NCI-H2081 (cell line): ENCODE measurements around the gene KRTAP19-5.

Source experiments
- DNase-seq, 2 experiments: peaks; one replicate each; lab custom pipeline; 2025; lab: John Stamatoyannopoulos, UW

The KRTAP19-5 gene

GRCh38 chr21:30502041-30502440 lies at the start of gene KRTAP19-5:
TSS of gene KRTAP19-5 (minus strand) at chr21:30502141. CDS start at chr21:30502090, 51 bp downstream.
- no peak for DNase-seq

DNA sequence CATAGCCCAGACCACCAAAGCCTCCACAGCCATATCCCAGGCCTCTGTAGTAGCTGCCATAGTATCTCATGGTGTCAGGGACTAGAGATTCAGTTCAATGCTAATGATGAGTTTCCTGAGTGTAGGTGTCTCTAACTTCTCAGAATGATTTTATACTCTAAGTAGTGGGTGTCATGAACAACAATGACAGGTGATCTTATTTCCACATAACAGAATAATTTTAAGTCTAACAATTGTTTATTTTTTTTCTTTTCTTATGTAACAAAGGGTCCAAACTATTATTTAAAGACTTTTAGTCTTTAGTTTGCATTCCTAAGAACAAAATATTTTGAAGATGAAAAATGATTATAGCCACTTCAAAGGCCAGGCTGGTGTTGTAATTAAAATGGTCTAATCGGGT lies 39.8 kb upstream of the KRTAP19-5 start, which contains the start of gene KRTAP19-6:
TSS of gene KRTAP19-6 (minus strand) at position 101 of the 400 bp plus-strand sequence. CDS start at position 70, 31 bp downstream.
- no peak for DNase-seq

GRCh38 chr21:30518876-30519275 lies 16.9 kb upstream of the KRTAP19-5 start:
- no peak for DNase-seq

DNA sequence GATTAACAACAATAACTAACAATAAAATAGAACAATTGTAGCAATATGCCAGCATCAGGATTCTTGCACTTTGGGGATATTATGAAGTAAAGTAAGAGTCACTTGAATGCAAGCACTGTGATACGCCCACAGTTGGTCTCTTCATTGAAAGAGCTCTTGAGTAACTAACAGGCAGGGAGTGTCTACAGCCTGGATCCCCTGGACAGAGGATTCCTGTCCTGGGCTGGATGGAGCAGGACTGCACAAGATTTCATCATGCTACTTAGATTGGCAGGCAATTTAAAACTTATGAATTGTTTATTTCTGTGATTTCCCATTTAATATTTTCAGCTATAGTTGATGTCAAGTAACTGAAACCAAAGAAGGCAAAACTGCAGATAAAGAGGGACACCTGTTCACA lies 13.7 kb upstream of the KRTAP19-5 start:
- no peak for DNase-seq

- peak; percentile 33 to 46 for DNase-seq
Measured at GRCh38 chr21:30505621-30506205, 3.8 kb upstream of the KRTAP19-5 start.

DNA sequence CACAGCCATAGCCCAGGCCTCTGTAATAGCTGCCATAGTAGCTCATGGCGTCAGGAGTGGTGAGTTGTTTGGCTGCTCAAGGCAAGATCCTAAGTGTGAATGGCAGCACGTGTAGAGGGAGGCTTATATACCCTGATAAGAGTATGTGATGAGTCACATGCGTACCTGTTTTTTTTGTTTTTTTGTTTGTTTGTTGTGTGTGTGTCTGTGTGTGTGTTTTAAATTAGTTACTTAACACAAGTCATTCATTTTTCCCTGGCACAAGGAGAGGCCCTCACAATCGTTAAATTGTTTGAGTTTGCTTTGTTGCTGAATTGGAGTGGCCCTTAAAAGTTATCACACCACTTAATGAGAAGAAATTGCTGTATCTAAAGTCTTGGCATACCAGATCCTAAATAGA lies 4.9 kb downstream of the KRTAP19-5 start, which contains the start of gene KRTAP19-4:
TSS of gene KRTAP19-4 (minus strand) at position 101 of the 400 bp plus-strand sequence. CDS start at position 46, 55 bp downstream.
- DNase-seq = no peak

GRCh38 chr21:30491963-30492428 lies 9.9 kb downstream of the KRTAP19-5 start, which contains the start of gene KRTAP19-3:
TSS of gene KRTAP19-3 (minus strand) at chr21:30492013. CDS start at chr21:30491957, 56 bp downstream.
- no peak for DNase-seq

DNA sequence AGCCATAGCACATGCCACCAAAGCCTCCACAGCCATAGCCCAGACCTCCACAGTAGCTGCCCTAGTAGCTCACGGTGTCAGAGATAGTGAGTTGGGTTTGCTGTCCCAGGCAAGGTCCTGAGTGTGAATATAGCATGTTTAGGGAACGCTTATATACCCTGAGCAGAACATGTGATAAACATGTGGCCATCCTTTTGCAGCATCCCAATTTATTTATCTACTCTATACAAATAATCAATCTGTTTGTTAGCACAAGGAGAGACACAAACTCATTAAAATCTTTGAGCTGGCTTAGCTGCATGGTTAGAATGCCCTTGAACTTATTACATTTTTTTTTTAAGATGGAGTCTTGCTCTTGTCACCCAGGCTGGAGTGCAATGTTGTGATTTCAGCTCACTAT lies 14.6 kb downstream of the KRTAP19-5 start, which contains the start of gene KRTAP19-2:
TSS of gene KRTAP19-2 (minus strand) at position 101 of the 400 bp plus-strand sequence. CDS start at position 13, 88 bp downstream.
- DNase-seq = no peak

DNA sequence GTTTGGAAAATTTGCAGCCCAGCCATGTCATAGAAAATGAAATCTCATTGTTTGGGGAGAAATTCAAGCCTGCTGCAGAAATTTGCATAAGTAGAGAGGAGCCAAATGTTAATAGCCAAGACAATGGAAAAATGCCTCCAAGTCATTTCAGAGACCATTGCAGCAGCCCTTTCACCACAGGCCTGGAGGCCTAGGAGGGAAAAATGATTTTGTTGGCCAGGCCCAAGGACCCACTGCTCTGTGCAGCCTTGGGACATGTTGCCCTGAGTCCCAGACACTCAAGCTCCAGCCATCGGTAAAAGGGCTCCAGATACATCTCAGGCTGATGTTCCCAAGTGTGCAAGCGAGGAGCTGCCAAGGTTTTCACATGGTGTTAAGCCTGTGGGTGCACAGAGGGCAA lies 15.8 kb downstream of the KRTAP19-5 start:
- DNase-seq = no peak

DNA sequence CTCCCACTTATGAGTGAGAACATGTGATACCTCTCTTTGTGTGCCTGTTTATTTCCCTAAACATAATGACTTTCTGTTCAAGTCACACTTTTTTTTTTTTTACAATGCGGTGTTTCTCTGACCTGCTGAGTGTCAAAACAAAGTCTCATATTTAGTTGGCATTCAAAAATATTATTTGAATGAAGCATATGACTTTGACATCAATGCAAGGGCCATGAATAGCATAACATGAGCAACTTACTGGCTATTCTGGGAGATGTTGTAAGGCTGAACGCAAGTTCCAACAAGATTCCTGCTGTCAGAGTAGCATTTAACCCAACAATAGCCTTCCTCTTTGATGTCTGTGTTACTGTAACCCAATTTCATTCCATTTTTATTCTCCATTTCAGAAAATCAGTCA lies 19.8 kb downstream of the KRTAP19-5 start:
- no peak for DNase-seq

- no peak for DNase-seq
Measured at GRCh38 chr21:30480145-30480544, 21.8 kb downstream of the KRTAP19-5 start, which contains the start of gene KRTAP19-1. TSS of gene KRTAP19-1 (minus strand) at chr21:30480367. CDS start at chr21:30480317, 50 bp downstream.

DNA sequence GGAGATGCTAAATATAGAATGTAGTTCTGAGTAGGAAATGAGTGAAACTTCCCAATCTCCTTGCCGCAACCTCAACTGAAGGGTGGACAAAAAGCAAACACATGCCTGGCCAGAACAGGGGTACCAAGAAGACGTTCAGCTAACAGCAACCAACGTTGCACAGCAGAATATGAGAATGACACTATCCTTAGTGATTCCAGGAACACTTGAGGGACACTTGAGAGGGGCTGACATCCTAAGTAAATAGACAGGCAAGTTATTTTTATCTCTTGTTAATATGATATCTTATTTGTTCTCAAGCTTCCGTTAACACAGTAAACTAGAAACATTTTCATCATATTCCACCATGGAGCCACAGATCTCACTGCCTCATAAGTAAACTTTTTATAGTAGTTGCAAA lies 22.7 kb downstream of the KRTAP19-5 start:
- DNase-seq = no peak

DNA sequence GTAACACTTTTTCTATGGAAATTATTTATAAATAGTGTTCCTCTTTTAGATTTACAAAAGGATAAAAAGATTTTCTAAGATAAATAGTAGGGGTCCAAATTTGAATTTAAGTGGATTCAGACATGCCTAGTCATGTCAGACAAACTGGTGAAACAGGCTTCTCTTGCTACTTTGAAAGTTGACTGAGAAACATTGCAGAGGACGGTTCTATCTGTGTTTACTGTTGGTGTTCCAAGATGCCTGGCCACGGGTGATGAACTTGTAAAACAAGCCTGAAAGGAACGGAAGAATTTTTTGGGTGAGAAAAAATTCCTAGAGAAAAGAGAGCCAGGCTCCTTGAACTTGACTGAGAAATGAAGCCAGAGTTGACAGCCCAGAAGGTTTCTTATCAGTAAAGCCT lies 23.9 kb downstream of the KRTAP19-5 start:
- no peak for DNase-seq

DNA sequence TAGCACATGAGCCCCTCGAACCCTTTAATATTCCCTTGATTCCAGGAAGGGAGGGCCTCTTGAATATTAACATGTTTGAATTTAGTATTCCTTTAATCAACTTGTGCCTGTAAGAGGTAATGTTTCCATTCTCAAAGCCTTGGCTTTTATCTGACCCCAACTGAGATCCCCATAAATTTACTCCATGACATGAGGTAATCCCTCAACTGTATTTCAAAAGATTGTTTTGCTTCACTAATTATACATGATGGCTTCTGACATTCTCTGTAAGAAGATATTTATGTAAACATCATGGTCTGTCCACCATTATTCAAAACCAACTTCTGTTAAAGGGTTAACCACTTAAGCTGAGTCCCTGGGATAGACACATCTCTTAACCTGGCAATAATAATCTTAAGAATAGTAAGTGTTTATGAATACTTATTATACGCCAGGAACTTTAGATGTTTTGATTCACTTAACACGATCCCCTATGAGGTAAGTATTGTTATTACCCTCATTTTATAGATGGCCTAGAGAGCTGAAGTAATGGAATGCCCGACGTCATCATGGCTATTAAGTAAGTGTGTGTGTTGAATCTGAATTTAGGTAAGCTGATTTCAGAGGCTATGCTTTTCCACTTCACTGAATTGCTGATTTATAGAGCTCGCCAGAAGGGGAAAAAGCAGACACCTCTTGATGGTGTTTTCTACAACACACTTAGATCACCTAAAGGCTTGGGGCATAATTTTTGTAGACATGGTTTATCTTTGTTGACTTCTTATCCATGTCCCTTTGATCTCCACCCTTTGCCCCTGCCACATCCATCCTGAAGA lies 32.8 kb downstream of the KRTAP19-5 start:
- no peak for DNase-seq

DNA sequence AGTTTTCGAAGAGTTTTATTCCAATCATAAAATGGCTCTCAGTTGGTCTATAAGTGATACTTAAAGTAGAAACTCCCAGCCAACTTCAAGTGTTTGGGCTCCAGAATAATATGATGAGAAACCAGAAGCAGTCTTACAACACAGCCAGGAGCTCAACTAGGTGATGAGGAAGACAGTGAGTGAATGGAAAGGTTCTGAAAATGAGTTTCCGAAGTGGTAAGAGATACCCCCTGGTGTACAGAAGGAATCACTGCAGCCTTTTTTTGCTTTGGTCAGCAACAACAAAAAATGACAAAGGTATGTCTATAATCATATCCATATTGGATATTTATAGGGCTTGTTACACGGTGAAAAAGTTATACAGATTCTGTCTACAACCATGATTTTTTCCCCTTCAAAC lies 38.2 kb downstream of the KRTAP19-5 start:
- no peak for DNase-seq
